HepG2 (cell line): Measurements from ENCODE around the gene STPG4. TPM values are rescaled to one million over a fixed set of nuclear protein-coding genes. Genes with fewer than 3 reads are reported as not detected.

Experiments used
- CENPX ChIP-seq: sonication (generic); formaldehyde crosslinking; IDR thresholded peaks from 2 replicates; pipeline ENCODE4 v1.9.0; 2021; ENCODE audit warnings: mild to moderate bottlenecking, missing genetic modification reagents, moderate library complexity
- CHD2 ChIP-seq: IDR thresholded peaks from 2 replicates; pipeline ENCODE4 v1.6.1; 2011; ENCODE audit warnings: low read depth, low read length, improper control_type of control experiment
- ELF1 ChIP-seq: sonication (generic); formaldehyde crosslinking; IDR thresholded peaks from 2 replicates; pipeline ENCODE4 v1.4.0; 2020; ENCODE audit warnings: missing genetic modification reagents
- ISL2 ChIP-seq: sonication (generic); formaldehyde crosslinking; IDR thresholded peaks from 2 replicates; pipeline ENCODE4 v1.5.0; 2020; ENCODE audit warnings: missing genetic modification reagents
- JARID2 ChIP-seq: sonication (generic); formaldehyde crosslinking; IDR thresholded peaks from 2 replicates; pipeline ENCODE4 v1.8.1; 2023; ENCODE audit warnings: missing genetic modification reagents, inconsistent platforms; ENCODE audit not compliant: insufficient replicate concordance
- KDM3A ChIP-seq: IDR thresholded peaks from 2 replicates; pipeline ENCODE4 v1.6.1; 2018; ENCODE audit warnings: low read depth, missing compliant biosample characterization
- RARG ChIP-seq: sonication (generic); formaldehyde crosslinking; IDR thresholded peaks from 2 replicates; pipeline ENCODE4 v1.4.0; 2020; ENCODE audit warnings: low read depth, mild to moderate bottlenecking, missing genetic modification reagents
- SATB2 ChIP-seq: sonication (generic); formaldehyde crosslinking; IDR thresholded peaks from 2 replicates; pipeline ENCODE4 v1.5.0; 2020; ENCODE audit warnings: missing genetic modification reagents
- SIN3B ChIP-seq: fragments of 150-350 bp; IDR thresholded peaks from 2 replicates; pipeline ENCODE4 v1.6.1; 2014; ENCODE audit warnings: low read length
- TAF15 ChIP-seq: fragments of 200-400 bp; formaldehyde crosslinking; IDR thresholded peaks from one replicate; pipeline ENCODE4 v1.6.1; 2018; ENCODE audit warnings: mild to moderate bottlenecking, low read depth, low read length; ENCODE audit not compliant: poor library complexity, severe bottlenecking
- TBL1XR1 ChIP-seq: fragments of 150-350 bp; IDR thresholded peaks from 2 replicates; pipeline ENCODE4 v1.6.1; 2014; ENCODE audit warnings: borderline replicate concordance, low read length; ENCODE audit not compliant: partially characterized antibody
- ZKSCAN1 ChIP-seq: fragments of 150-350 bp; IDR thresholded peaks from 2 replicates; pipeline ENCODE4 v1.6.1; 2014; ENCODE audit warnings: low read length
- ZNF260 ChIP-seq: sonication (generic); formaldehyde crosslinking; IDR thresholded peaks from 2 replicates; pipeline ENCODE4 v1.4.0; 2020; ENCODE audit warnings: missing genetic modification reagents, low read depth, mild to moderate bottlenecking, borderline replicate concordance
- ZNF333 ChIP-seq: sonication (generic); formaldehyde crosslinking; IDR thresholded peaks from 2 replicates; pipeline ENCODE4 v1.4.0; 2020; ENCODE audit warnings: mild to moderate bottlenecking, missing genetic modification reagents, borderline replicate concordance
- ZNF382 ChIP-seq: sonication (generic); formaldehyde crosslinking; IDR thresholded peaks from 2 replicates; pipeline ENCODE4 v1.5.0; 2020; ENCODE audit warnings: missing genetic modification reagents, mild to moderate bottlenecking, borderline replicate concordance
- ZNF446 ChIP-seq: sonication (generic); formaldehyde crosslinking; IDR thresholded peaks from 2 replicates; pipeline ENCODE4 v1.5.0; 2020; ENCODE audit warnings: mild to moderate bottlenecking, missing genetic modification reagents
- ZNF605 ChIP-seq: sonication (generic); formaldehyde crosslinking; IDR thresholded peaks from 2 replicates; pipeline ENCODE4 v1.8.0; 2022; ENCODE audit warnings: mild to moderate bottlenecking, missing genetic modification reagents
- ZNF614 ChIP-seq: IDR thresholded peaks from 2 replicates; pipeline ENCODE4 v1.6.1; 2018; ENCODE audit warnings: missing biosample characterization, missing genetic modification reagents, inconsistent platforms, borderline replicate concordance
- ZNF713 ChIP-seq: sonication (generic); formaldehyde crosslinking; IDR thresholded peaks from 2 replicates; pipeline ENCODE4 v1.4.0; 2020; ENCODE audit warnings: mild to moderate bottlenecking, missing genetic modification reagents
- ZNF781 ChIP-seq: sonication (generic); formaldehyde crosslinking; IDR thresholded peaks from 2 replicates; pipeline ENCODE4 v1.5.1; 2020; ENCODE audit warnings: borderline replicate concordance, mild to moderate bottlenecking, missing genetic modification reagents; ENCODE audit errors: not compliant biosample characterization
- ZSCAN20 ChIP-seq: sonication (generic); formaldehyde crosslinking; IDR thresholded peaks from 2 replicates; pipeline ENCODE4 v1.4.0; 2020; ENCODE audit warnings: missing genetic modification reagents, mild to moderate bottlenecking, borderline replicate concordance
- ZSCAN22 ChIP-seq: sonication (generic); formaldehyde crosslinking; IDR thresholded peaks from 2 replicates; pipeline ENCODE4 v1.4.0; 2020; ENCODE audit warnings: mild to moderate bottlenecking, missing genetic modification reagents
- ZZZ3 ChIP-seq: sonication (generic); formaldehyde crosslinking; IDR thresholded peaks from 2 replicates; pipeline ENCODE4 v1.4.0; 2020; ENCODE audit warnings: missing genetic modification reagents, mild to moderate bottlenecking, borderline replicate concordance
- polyA plus RNA-seq, 8 experiments: library from polyadenylated mRNA; depleted of rRNA in 3 of 8; stranded (reverse) in 7 of 8; unstranded in 1 of 8; fragments of >200 nt; fragmentation: Illumina TruSeq in 4 of 8; extraction: Trizol in 4 of 8; gene quantifications; 2 replicates each; pipeline versions ENCODE4 v1.2.1 to v1.2.3, GENCODE V29; 2011 to 2016; ENCODE audit warnings: low read depth in 4 of 8, missing spikeins in 1 of 8, mixed read lengths in 1 of 8; ENCODE audit not compliant: insufficient read depth in 1 of 8
- total RNA-seq, 5 experiments: library from RNA; depleted of rRNA; stranded (reverse); fragments of >200 nt; fragmentation: Illumina TruSeq; extraction: Trizol; gene quantifications; 2 replicates each; pipeline ENCODE4 v1.2.3, GENCODE V29; 2016; ENCODE audit warnings: low read depth in 1 of 5
- TF ChIP-seq, protein P1 (sequence below): IDR thresholded peaks from 2 replicates; pipeline ENCODE4 v1.6.1; 2016
- TF ChIP-seq, protein P2 (sequence below): sonication (generic); formaldehyde crosslinking; IDR thresholded peaks from 2 replicates; pipeline ENCODE4 v1.4.0; 2020; ENCODE audit warnings: missing genetic modification reagents
- TF ChIP-seq, protein P3 (sequence below): IDR thresholded peaks from 2 replicates; pipeline ENCODE4 v1.6.1; 2012; ENCODE audit warnings: low read depth, low read length, improper control_type of control experiment
- TF ChIP-seq, protein P4 (sequence below): sonication (generic); formaldehyde crosslinking; IDR thresholded peaks from 2 replicates; pipeline ENCODE4 v1.4.0; 2020; ENCODE audit warnings: missing genetic modification reagents, mild to moderate bottlenecking, borderline replicate concordance
- TF ChIP-seq, protein P5 (sequence below): sonication (generic); formaldehyde crosslinking; IDR thresholded peaks from 2 replicates; pipeline ENCODE4 v1.5.1; 2020; ENCODE audit warnings: missing genetic modification reagents, mild to moderate bottlenecking, borderline replicate concordance

STPG4 gene
- total and polyA plus RNA-seq, 2 of the 13 experiments (the other 11 are each of a cell fraction or from before 2014, with no cell fraction given): 0.11 to 0.15 TPM

DNA sequence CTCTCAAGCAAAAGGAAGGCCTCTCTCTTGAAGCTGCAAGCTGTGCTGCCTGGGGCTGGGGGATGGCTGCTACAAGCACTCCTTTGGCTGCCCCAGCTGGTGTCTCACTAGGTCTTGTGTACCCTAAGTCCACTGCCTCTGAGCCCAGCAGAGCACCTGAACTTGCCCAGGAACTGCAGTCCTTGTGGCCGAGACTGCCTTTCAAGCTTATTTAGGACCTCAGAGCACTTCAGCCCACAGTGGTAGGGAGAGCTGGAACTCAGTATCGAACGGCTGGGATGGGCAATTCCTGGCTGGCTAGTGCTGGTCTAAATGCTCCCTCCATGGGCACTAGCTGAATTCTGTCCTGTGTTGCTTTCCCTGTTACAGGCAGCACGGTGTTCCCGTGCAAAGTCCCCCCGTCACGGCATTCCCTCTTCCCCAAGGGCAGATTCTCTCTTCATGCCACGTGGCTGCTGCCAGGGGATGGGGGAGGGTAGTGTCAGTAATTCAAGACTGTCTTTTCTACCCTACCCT lies 25.9 kb downstream of the STPG4 start (continued):
- no peak for TF ChIP-seq ZNF605 (CRISPR knock-in tag)
- TF ChIP-seq RARG (CRISPR knock-in tag): no peak
- TF ChIP-seq, protein P1, sequence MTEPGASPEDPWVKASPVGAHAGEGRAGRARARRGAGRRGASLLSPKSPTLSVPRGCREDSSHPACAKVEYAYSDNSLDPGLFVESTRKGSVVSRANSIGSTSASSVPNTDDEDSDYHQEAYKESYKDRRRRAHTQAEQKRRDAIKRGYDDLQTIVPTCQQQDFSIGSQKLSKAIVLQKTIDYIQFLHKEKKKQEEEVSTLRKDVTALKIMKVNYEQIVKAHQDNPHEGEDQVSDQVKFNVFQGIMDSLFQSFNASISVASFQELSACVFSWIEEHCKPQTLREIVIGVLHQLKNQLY (CRISPR knock-in tag): no peak
- no peak for TF ChIP-seq ZSCAN22 (CRISPR knock-in tag)
- no peak for TF ChIP-seq SATB2 (CRISPR knock-in tag)
- no peak for TF ChIP-seq ZKSCAN1
- TF ChIP-seq ZNF713 (CRISPR knock-in tag): no peak
- TF ChIP-seq, protein P2, sequence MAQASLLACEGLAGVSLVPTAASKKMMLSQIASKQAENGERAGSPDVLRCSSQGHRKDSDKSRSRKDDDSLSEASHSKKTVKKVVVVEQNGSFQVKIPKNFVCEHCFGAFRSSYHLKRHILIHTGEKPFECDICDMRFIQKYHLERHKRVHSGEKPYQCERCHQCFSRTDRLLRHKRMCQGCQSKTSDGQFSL (CRISPR knock-in tag): no peak
- no peak for TF ChIP-seq ELF1 (CRISPR knock-in tag)
- TF ChIP-seq ZNF446 (CRISPR knock-in tag): no peak
- no peak for TF ChIP-seq TAF15
- no peak for TF ChIP-seq ZNF781
- TF ChIP-seq ISL2 (CRISPR knock-in tag): no peak
- TF ChIP-seq, protein P3, sequence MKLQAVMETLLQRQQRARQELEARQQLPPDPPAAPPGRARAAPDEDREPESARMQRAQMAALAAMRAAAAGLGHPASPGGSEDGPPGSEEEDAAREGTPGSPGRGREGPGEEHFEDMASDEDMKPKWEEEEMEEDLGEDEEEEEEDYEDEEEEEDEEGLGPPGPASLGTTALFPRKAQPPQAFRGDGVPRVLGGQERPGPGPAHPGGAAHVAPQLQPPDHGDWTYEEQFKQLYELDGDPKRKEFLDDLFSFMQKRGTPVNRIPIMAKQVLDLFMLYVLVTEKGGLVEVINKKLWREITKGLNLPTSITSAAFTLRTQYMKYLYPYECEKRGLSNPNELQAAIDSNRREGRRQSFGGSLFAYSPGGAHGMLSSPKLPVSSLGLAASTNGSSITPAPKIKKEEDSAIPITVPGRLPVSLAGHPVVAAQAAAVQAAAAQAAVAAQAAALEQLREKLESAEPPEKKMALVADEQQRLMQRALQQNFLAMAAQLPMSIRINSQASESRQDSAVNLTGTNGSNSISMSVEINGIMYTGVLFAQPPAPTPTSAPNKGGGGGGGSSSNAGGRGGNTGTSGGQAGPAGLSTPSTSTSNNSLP: no peak
- TF ChIP-seq SIN3B: no peak
- TF ChIP-seq CENPX (CRISPR knock-in tag): no peak
- TF ChIP-seq TBL1XR1: no peak
- TF ChIP-seq, protein P4, sequence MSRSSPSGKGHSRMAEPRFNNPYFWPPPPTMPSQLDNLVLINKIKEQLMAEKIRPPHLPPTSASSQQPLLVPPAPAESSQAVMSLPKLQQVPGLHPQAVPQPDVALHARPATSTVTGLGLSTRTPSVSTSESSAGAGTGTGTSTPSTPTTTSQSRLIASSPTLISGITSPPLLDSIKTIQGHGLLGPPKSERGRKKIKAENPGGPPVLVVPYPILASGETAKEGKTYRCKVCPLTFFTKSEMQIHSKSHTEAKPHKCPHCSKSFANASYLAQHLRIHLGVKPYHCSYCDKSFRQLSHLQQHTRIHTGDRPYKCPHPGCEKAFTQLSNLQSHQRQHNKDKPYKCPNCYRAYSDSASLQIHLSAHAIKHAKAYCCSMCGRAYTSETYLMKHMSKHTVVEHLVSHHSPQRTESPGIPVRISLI (CRISPR knock-in tag): no peak
- TF ChIP-seq ZNF614: no peak
- TF ChIP-seq ZNF333 (CRISPR knock-in tag): 0 out of 2 replicates have a peak, but pooled peaks have one; percentile 23
- no peak for TF ChIP-seq ZNF260
- TF ChIP-seq CHD2: no peak; the same call in 1 of the 2 replicates
- no peak for TF ChIP-seq ZNF382 (CRISPR knock-in tag)
- TF ChIP-seq ZSCAN20 (CRISPR knock-in tag): no peak
- TF ChIP-seq ZZZ3 (CRISPR knock-in tag): no peak
- no peak for TF ChIP-seq JARID2 (CRISPR knock-in tag)
- TF ChIP-seq KDM3A (CRISPR knock-in tag): no peak
- TF ChIP-seq, protein P5, sequence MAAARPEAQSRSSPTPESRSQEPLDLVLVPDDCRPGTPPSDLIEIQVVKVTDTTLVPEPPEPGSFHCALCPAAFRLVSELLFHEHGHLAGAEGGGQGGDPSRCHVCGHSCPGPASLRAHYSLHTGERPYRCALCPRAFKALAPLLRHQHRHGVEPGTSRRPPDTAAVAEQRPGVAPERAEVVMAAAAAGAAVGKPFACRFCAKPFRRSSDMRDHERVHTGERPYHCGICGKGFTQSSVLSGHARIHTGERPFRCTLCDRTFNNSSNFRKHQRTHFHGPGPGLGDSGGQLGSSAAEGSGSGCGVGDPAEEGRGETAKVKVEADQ (CRISPR knock-in tag): no peak; the same call in 1 of the 2 replicates
